ENCODE results near the gene GATC. TPM values are rescaled to one million over a fixed set of nuclear protein-coding genes. Genes with fewer than 3 reads are reported as not detected.

Gene GATC
- total RNA-seq, 2 experiments from 2014 or later, result 35.8 to 37.6 TPM

- DNase-seq (ENCODE audit: low spot score), result no peak
- H3K9me3 ChIP-seq (ENCODE audit: low read length), result no peaks in the 10 kb centered on the region
- H3K4me2 ChIP-seq (ENCODE audit: low read length), result no peak overlapping the region
- no peak overlapping the region for H2AFZ ChIP-seq (ENCODE audit: low read length)
- POLR2A ChIA-PET, result no interaction called here
- CTCF ChIA-PET (ENCODE audit: unreplicated experiment), result no interaction called here
- H4K20me1 ChIP-seq (ENCODE audit: insufficient read depth, low read length), result no peaks in the 10 kb centered on the region
- no peak overlapping the region for H3K4me3 ChIP-seq (ENCODE audit: low read depth, low read length, poor library complexity, severe bottlenecking)
- intact Hi-C loops (cut with micrococcal nuclease; ENCODE audit: unreplicated experiment), result no loop called here
- H3K9me2 ChIP-seq (ENCODE audit: insufficient read depth, low read length), result no peaks in the 10 kb centered on the region
- no peaks in the 10 kb centered on the region for H3K79me2 ChIP-seq (ENCODE audit: insufficient read depth, low read depth, low read length)
- H3K27ac ChIP-seq (ENCODE audit: low read depth, low read length, poor library complexity, severe bottlenecking), result no peak overlapping the region
- no peaks in the 10 kb centered on the region for H3K4me1 ChIP-seq (ENCODE audit: insufficient read depth, low read length, poor library complexity, severe bottlenecking)
- no peaks in the 10 kb centered on the region for H3K36me3 ChIP-seq (ENCODE audit: insufficient read depth, low read length)
- BruUV-seq (replicated peaks), result no TSS peak
- no peak for TF ChIP-seq CTCF (conservative IDR thresholded peaks at IDR 0.05; ENCODE audit: low read length)
- TF ChIP-seq EZH2phosphoT487 (IDR thresholded peaks at IDR 0.05; ENCODE audit: borderline replicate concordance, low read depth, low read length), result no peak
These were observed 42.0 kb upstream of the GATC start for GRCh38 chr12:120404271-120404670.

GRCh38 chr12:120406069-120406468 lies 40.2 kb upstream of the GATC start:
- Histone ChIP-seq H3K79me2 (ENCODE audit: insufficient read depth, low read depth, low read length) (no peaks in the 10 kb centered on the region), H2AFZ (ENCODE audit: low read length) (no peak overlapping the region), H3K4me1 (ENCODE audit: insufficient read depth, low read length, poor library complexity, severe bottlenecking) (no peaks in the 10 kb centered on the region), H3K4me3 (ENCODE audit: low read depth, low read length, poor library complexity, severe bottlenecking) (no peak overlapping the region), H3K4me2 (ENCODE audit: low read length) (no peak overlapping the region), H4K20me1 (ENCODE audit: insufficient read depth, low read length) (no peaks in the 10 kb centered on the region), H3K9me3 (ENCODE audit: low read length) (no peaks in the 10 kb centered on the region), H3K36me3 (ENCODE audit: insufficient read depth, low read length) (no peaks in the 10 kb centered on the region), H3K9me2 (ENCODE audit: insufficient read depth, low read length) (no peaks in the 10 kb centered on the region), H3K27ac (ENCODE audit: low read depth, low read length, poor library complexity, severe bottlenecking) (no peak overlapping the region)
- intact Hi-C loops (cut with micrococcal nuclease; ENCODE audit: unreplicated experiment), result no loop called here
- CTCF ChIA-PET (ENCODE audit: unreplicated experiment), result no interaction called here
- BruUV-seq (replicated peaks), result no TSS peak
- no peak for DNase-seq (ENCODE audit: low spot score)
- POLR2A ChIA-PET, result no interaction called here
- TF ChIP-seq EZH2phosphoT487 (IDR thresholded peaks at IDR 0.05; ENCODE audit: borderline replicate concordance, low read depth, low read length) (no peak), CTCF (conservative IDR thresholded peaks at IDR 0.05; ENCODE audit: low read length) (no peak)

DNA sequence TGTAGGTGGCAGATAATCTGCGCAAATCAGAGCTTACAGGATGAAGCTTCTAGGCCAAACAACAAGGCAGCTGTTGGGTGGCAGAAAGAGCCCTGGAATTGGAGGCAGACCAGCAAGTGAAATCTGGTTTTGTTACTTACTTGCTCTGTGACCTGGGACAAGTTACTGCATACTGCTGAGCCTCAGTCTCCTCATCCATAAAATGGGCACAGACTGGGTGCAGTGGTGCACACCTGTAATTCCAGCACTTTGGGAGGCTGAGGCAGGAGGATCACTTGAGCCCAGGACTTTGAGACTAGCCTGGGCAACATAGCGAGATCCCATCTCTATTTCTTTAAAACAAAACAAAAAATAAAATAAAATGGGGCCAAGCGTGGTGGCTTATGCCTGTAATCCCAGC lies 39.7 kb upstream of the GATC start:
- Histone ChIP-seq H3K4me2 (ENCODE audit: low read length) (no peak overlapping the region), H3K4me3 (ENCODE audit: low read depth, low read length, poor library complexity, severe bottlenecking) (no peak overlapping the region)

More for the DNA sequence above, 39.7 kb upstream of the GATC start:
- Histone ChIP-seq H3K27ac (ENCODE audit: low read depth, low read length, poor library complexity, severe bottlenecking) (no peak overlapping the region), H3K36me3 (ENCODE audit: insufficient read depth, low read length) (no peaks in the 10 kb centered on the region), H3K4me1 (ENCODE audit: insufficient read depth, low read length, poor library complexity, severe bottlenecking) (no peaks in the 10 kb centered on the region), H3K79me2 (ENCODE audit: insufficient read depth, low read depth, low read length) (no peaks in the 10 kb centered on the region), H4K20me1 (ENCODE audit: insufficient read depth, low read length) (no peaks in the 10 kb centered on the region), H3K9me2 (ENCODE audit: insufficient read depth, low read length) (no peaks in the 10 kb centered on the region), H2AFZ (ENCODE audit: low read length) (no peak overlapping the region), H3K9me3 (ENCODE audit: low read length) (no peaks in the 10 kb centered on the region)
- intact Hi-C loops (cut with micrococcal nuclease; ENCODE audit: unreplicated experiment), result no loop called here
- ChIA-PET CTCF (ENCODE audit: unreplicated experiment) (no interaction called here), POLR2A (no interaction called here)
- no peak for DNase-seq (ENCODE audit: low spot score)
- BruUV-seq (replicated peaks), result no TSS peak
- TF ChIP-seq CTCF (conservative IDR thresholded peaks at IDR 0.05; ENCODE audit: low read length), result no peak
- TF ChIP-seq EZH2phosphoT487 (IDR thresholded peaks at IDR 0.05; ENCODE audit: borderline replicate concordance, low read depth, low read length), result no peak

Data from OCI-LY7 (cell line).